ENCODE results near the gene PARD3B.

The PARD3B gene

GRCh38 chr2:204574486-204574885 is 29.2 kb downstream of the PARD3B start:
- Histone ChIP-seq H3K4me1 (ENCODE audit: control insufficient read depth, low read depth, low read length) (no peaks in the 10 kb centered on the region), H3K9me3 (ENCODE audit: control insufficient read depth, low read depth, low read length) (no peaks in the 10 kb centered on the region), H3K36me3 (ENCODE audit: control insufficient read depth, low read depth, low read length) (no peaks in the 10 kb centered on the region), H3K27me3 (ENCODE audit: control insufficient read depth, insufficient read depth, low read length) (no peaks in the 10 kb centered on the region), H3K4me3 (ENCODE audit: low read length) (no peak overlapping the region), H3K9ac (ENCODE audit: low read length) (no peak overlapping the region), H3K27ac (ENCODE audit: low read length) (no peak overlapping the region)

DNA sequence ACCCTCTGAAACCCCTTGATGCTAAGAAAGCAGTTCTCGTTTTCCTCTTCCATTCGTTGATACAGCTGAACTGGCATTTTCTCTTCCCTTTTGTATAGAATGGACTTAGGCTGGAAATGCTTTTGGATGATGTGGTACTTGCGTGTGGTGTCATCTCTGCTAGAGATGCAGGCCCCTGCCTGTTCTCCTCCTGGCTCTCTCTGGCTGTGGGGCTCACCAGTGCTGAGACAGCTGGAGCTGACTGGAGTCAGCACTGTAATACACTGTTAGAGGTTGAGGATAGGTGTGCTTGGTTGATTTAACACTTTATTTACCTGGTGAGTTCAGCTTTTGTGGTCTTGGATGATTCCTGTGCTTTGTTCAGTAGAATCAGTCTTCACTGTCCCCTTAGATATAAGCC is 30.2 kb downstream of the PARD3B start:
- Histone ChIP-seq H3K9me3 (ENCODE audit: control insufficient read depth, low read depth, low read length) (no peaks in the 10 kb centered on the region), H3K36me3 (ENCODE audit: control insufficient read depth, low read depth, low read length) (no peaks in the 10 kb centered on the region), H3K27ac (ENCODE audit: low read length) (no peak overlapping the region), H3K27me3 (ENCODE audit: control insufficient read depth, insufficient read depth, low read length) (no peaks in the 10 kb centered on the region), H3K4me3 (ENCODE audit: low read length) (no peak overlapping the region), H3K4me1 (ENCODE audit: control insufficient read depth, low read depth, low read length) (no peaks in the 10 kb centered on the region), H3K9ac (ENCODE audit: low read length) (no peak overlapping the region)

- Histone ChIP-seq H3K27ac (ENCODE audit: low read length) (no peak overlapping the region), H3K4me3 (ENCODE audit: low read length) (no peak overlapping the region), H3K27me3 (ENCODE audit: control insufficient read depth, insufficient read depth, low read length) (no peaks in the 10 kb centered on the region), H3K9me3 (ENCODE audit: control insufficient read depth, low read depth, low read length) (no peaks in the 10 kb centered on the region), H3K4me1 (ENCODE audit: control insufficient read depth, low read depth, low read length) (no peaks in the 10 kb centered on the region), H3K9ac (ENCODE audit: low read length) (no peak overlapping the region), H3K36me3 (ENCODE audit: control insufficient read depth, low read depth, low read length) (no peaks in the 10 kb centered on the region)
These were observed 31.2 kb downstream of the PARD3B start for GRCh38 chr2:204576362-204576979.

DNA sequence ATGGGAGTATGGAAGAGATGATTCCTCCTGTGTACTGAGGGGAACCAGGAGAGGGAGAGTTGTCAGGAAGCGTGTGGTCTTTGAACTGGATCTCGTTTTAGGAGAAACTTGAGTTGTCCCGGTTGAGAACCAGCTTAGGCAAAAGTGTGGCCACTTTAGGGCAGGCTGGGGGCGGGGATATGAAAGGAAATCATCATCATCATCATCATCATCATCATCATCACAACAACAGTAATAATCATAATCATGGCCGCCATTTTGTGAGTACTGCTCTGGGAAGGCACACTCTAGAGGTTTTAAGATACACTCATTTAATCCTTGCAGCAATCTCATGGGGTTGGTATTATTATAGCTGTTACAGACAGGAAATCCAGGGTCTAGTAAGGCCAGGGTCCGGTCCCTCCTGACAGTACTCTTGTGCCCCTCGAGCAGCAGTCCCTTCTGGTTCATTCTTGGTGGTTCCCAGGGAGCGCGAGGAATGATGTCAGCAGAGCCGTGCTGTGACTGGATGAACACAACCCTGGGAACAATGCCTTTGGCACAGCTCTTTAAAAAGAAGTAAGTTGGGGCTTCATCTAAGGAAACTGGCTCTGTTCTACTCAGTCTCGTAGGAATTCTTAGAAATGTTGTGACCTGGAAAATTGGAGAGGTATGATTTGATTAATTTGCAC is 33.8 kb downstream of the PARD3B start:
- Histone ChIP-seq H3K4me1 (ENCODE audit: control insufficient read depth, low read depth, low read length) (no peaks in the 10 kb centered on the region), H3K27me3 (ENCODE audit: control insufficient read depth, insufficient read depth, low read length) (no peaks in the 10 kb centered on the region), H3K9me3 (ENCODE audit: control insufficient read depth, low read depth, low read length) (no peaks in the 10 kb centered on the region), H3K4me3 (ENCODE audit: low read length) (no peak overlapping the region), H3K27ac (ENCODE audit: low read length) (no peak overlapping the region), H3K36me3 (ENCODE audit: control insufficient read depth, low read depth, low read length) (no peaks in the 10 kb centered on the region), H3K9ac (ENCODE audit: low read length) (no peak overlapping the region)

DNA sequence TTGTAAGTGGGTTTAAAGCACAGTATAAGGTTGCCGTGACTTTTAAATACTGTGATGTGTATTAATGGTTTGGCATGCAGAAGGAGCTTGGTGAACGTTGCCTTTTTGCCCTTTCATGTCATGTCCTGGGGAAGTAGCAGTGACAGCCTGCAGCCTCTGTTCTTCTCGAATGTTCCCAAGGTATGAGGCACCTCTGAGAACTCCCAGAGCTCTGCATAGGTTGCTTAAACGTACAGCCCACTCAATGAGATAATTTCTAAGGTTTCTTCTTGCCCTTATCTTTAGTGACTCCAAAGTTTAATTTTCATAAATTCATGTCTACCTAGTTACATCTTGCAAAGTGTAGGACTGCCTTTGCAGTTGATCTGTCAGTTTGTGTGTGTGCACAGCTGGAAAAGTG is 36.7 kb downstream of the PARD3B start:
- H3K27ac ChIP-seq (ENCODE audit: low read length), result no peak overlapping the region
- no peaks in the 10 kb centered on the region for H3K9me3 ChIP-seq (ENCODE audit: control insufficient read depth, low read depth, low read length)
- H3K4me3 ChIP-seq (ENCODE audit: low read length), result no peak overlapping the region
- H3K9ac ChIP-seq (ENCODE audit: low read length), result no peak overlapping the region
- H3K4me1 ChIP-seq (ENCODE audit: control insufficient read depth, low read depth, low read length), result no peaks in the 10 kb centered on the region
- H3K27me3 ChIP-seq (ENCODE audit: control insufficient read depth, insufficient read depth, low read length), result no peaks in the 10 kb centered on the region
- no peaks in the 10 kb centered on the region for H3K36me3 ChIP-seq (ENCODE audit: control insufficient read depth, low read depth, low read length)

- Histone ChIP-seq H3K4me3 (ENCODE audit: low read length) (no peak overlapping the region), H3K36me3 (ENCODE audit: control insufficient read depth, low read depth, low read length) (no peaks in the 10 kb centered on the region), H3K4me1 (ENCODE audit: control insufficient read depth, low read depth, low read length) (no peaks in the 10 kb centered on the region), H3K27me3 (ENCODE audit: control insufficient read depth, insufficient read depth, low read length) (no peaks in the 10 kb centered on the region), H3K9ac (ENCODE audit: low read length) (no peak overlapping the region), H3K9me3 (ENCODE audit: control insufficient read depth, low read depth, low read length) (no peaks in the 10 kb centered on the region), H3K27ac (ENCODE audit: low read length) (no peak overlapping the region)
These were observed 38.5 kb downstream of the PARD3B start for GRCh38 chr2:204583773-204584172.

- Histone ChIP-seq H3K4me3 (ENCODE audit: low read length) (no peak overlapping the region), H3K4me1 (ENCODE audit: control insufficient read depth, low read depth, low read length) (no peaks in the 10 kb centered on the region), H3K27me3 (ENCODE audit: control insufficient read depth, insufficient read depth, low read length) (no peaks in the 10 kb centered on the region), H3K9ac (ENCODE audit: low read length) (no peak overlapping the region), H3K36me3 (ENCODE audit: control insufficient read depth, low read depth, low read length) (no peaks in the 10 kb centered on the region), H3K27ac (ENCODE audit: low read length) (no peak overlapping the region), H3K9me3 (ENCODE audit: control insufficient read depth, low read depth, low read length) (no peaks in the 10 kb centered on the region)
These were observed 40.7 kb downstream of the PARD3B start for GRCh38 chr2:204585930-204586329.

GRCh38 chr2:204586444-204587180 is 41.3 kb downstream of the PARD3B start:
- Histone ChIP-seq H3K27me3 (ENCODE audit: control insufficient read depth, insufficient read depth, low read length) (no peaks in the 10 kb centered on the region), H3K9me3 (ENCODE audit: control insufficient read depth, low read depth, low read length) (no peaks in the 10 kb centered on the region), H3K9ac (ENCODE audit: low read length) (no peak overlapping the region), H3K4me1 (ENCODE audit: control insufficient read depth, low read depth, low read length) (no peaks in the 10 kb centered on the region), H3K27ac (ENCODE audit: low read length) (no peak overlapping the region), H3K4me3 (ENCODE audit: low read length) (no peak overlapping the region), H3K36me3 (ENCODE audit: control insufficient read depth, low read depth, low read length) (no peaks in the 10 kb centered on the region)

- no peaks in the 10 kb centered on the region for H3K27me3 ChIP-seq (ENCODE audit: control insufficient read depth, insufficient read depth, low read length)
- H3K4me3 ChIP-seq (ENCODE audit: low read length), result no peak overlapping the region
- no peak overlapping the region for H3K27ac ChIP-seq (ENCODE audit: low read length)
- H3K9me3 ChIP-seq (ENCODE audit: control insufficient read depth, low read depth, low read length), result no peaks in the 10 kb centered on the region
- no peak overlapping the region for H3K9ac ChIP-seq (ENCODE audit: low read length)
- no peaks in the 10 kb centered on the region for H3K4me1 ChIP-seq (ENCODE audit: control insufficient read depth, low read depth, low read length)
- H3K36me3 ChIP-seq (ENCODE audit: control insufficient read depth, low read depth, low read length), result no peaks in the 10 kb centered on the region
These were observed 44.8 kb downstream of the PARD3B start for GRCh38 chr2:204590063-204590462.

- Histone ChIP-seq H3K36me3 (ENCODE audit: control insufficient read depth, low read depth, low read length) (no peaks in the 10 kb centered on the region), H3K27ac (ENCODE audit: low read length) (no peak overlapping the region), H3K27me3 (ENCODE audit: control insufficient read depth, insufficient read depth, low read length) (no peaks in the 10 kb centered on the region), H3K9ac (ENCODE audit: low read length) (no peak overlapping the region), H3K4me1 (ENCODE audit: control insufficient read depth, low read depth, low read length) (no peaks in the 10 kb centered on the region), H3K9me3 (ENCODE audit: control insufficient read depth, low read depth, low read length) (no peaks in the 10 kb centered on the region), H3K4me3 (ENCODE audit: low read length) (no peak overlapping the region)
These were observed 46.0 kb downstream of the PARD3B start for GRCh38 chr2:204591225-204591624.

DNA sequence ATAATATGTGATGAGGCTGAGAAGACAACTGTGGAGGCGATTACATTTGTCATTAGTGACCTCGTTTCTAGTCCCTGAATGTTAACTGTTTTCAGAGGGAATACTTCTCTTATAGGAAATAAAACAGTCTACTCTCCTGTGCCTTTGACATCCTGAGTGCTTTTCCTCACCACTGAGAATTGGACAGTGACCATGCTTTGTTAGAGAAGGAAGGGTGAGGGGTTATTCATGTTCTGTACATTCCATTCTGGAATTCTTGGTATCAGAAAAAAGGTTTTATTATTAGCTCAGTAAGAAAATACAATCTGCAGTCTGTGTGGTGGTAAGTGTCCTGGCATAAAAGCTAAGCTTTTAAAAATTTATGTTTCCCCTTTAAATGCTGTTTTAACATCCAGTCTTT is 58.8 kb downstream of the PARD3B start:
- Histone ChIP-seq H3K4me1 (ENCODE audit: control insufficient read depth, low read depth, low read length) (peaks cover 5% of the 10 kb centered on the region), H3K27ac (ENCODE audit: low read length) (no peak overlapping the region), H3K36me3 (ENCODE audit: control insufficient read depth, low read depth, low read length) (no peaks in the 10 kb centered on the region), H3K9me3 (ENCODE audit: control insufficient read depth, low read depth, low read length) (peaks cover 3% of the 10 kb centered on the region), H3K27me3 (ENCODE audit: control insufficient read depth, insufficient read depth, low read length) (no peaks in the 10 kb centered on the region), H3K4me3 (ENCODE audit: low read length) (no peak overlapping the region), H3K9ac (ENCODE audit: low read length) (no peak overlapping the region)

Measured in iPS-18a (cell line).